Measurements from ENCODE around the gene MAD1L1.

The MAD1L1 gene

DNA sequence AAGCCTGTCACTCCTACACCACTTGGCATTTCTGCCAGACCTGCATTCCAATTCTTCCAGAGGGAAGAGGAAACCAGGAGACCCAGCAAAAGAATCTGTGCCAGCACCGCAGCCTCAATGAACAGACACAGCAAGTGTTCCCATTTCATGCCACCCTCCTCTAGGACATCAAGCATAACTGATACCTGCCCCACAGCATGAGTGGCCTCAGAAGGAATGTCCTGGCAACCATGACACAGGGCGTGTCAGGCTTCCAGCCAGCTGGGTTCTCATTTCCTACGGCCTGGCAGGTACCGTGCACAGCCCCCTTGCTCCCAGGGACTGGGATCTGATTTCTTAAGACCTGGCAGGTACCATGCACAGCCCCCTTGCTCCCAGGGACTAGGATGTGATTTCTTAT, 7.8 kb downstream of the MAD1L1 start:
- no peaks in the 10 kb centered on the region for H4K20me1 ChIP-seq (ENCODE audit: low read depth, low read length)
- H2AFZ ChIP-seq (ENCODE audit: low read depth, low read length, severe bottlenecking): no peak overlapping the region
- no peaks in the 10 kb centered on the region for H3F3A ChIP-seq (ENCODE audit: insufficient read depth)
- no peak overlapping the region for H3K4me3 ChIP-seq (ENCODE audit: insufficient read depth, low read length, poor library complexity, severe bottlenecking)
- no peaks in the 10 kb centered on the region for H3K9me2 ChIP-seq (replicated peaks; ENCODE audit: insufficient read depth, low read length)
- TF ChIP-seq, protein P1, sequence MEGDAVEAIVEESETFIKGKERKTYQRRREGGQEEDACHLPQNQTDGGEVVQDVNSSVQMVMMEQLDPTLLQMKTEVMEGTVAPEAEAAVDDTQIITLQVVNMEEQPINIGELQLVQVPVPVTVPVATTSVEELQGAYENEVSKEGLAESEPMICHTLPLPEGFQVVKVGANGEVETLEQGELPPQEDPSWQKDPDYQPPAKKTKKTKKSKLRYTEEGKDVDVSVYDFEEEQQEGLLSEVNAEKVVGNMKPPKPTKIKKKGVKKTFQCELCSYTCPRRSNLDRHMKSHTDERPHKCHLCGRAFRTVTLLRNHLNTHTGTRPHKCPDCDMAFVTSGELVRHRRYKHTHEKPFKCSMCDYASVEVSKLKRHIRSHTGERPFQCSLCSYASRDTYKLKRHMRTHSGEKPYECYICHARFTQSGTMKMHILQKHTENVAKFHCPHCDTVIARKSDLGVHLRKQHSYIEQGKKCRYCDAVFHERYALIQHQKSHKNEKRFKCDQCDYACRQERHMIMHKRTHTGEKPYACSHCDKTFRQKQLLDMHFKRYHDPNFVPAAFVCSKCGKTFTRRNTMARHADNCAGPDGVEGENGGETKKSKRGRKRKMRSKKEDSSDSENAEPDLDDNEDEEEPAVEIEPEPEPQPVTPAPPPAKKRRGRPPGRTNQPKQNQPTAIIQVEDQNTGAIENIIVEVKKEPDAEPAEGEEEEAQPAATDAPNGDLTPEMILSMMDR (IDR thresholded peaks at IDR 0.05; ENCODE audit: insufficient read depth, low read length, poor library complexity, severe bottlenecking): no peak
- TF ChIP-seq EZH2phosphoT487 (conservative IDR thresholded peaks at IDR 0.05; ENCODE audit: low read length): no peak
- H3K9ac ChIP-seq (ENCODE audit: low read length): no peak overlapping the region
- no peaks in the 10 kb centered on the region for H3K27me3 ChIP-seq (ENCODE audit: low read length)
- H3K27ac ChIP-seq (ENCODE audit: low read depth, low read length): no peak overlapping the region
- no peaks in the 10 kb centered on the region for H3K36me3 ChIP-seq (ENCODE audit: low read length)
- no peak overlapping the region for H3K4me2 ChIP-seq (ENCODE audit: low read depth, low read length, poor library complexity, severe bottlenecking)
- H3K79me2 ChIP-seq (ENCODE audit: insufficient read depth, low read length): peaks cover 43% of the 10 kb centered on the region
- no peaks in the 10 kb centered on the region for H3K9me3 ChIP-seq (ENCODE audit: insufficient read depth, low read length)

DNA sequence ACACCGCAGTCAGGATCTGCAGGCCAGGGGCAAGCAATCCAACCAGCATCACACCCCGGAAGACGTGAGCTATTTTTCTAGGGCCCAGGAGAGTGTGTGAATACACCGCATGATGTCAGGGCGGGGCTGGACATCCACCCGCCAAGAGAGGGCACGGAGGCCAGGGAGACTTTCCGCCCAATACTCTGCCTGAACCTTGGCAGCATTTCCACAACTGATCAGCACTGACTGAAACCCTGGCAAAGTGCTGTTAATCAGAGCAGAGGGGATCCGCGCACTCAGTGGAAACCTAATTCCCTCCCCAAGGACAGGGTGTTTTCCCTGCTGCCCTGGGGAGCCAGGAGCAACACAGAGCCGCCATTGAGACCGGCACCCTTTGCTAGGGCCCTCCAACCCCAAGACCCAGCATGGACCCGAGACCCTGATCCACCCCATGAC, 8.2 kb downstream of the MAD1L1 start:
- Histone ChIP-seq H3K4me3 (ENCODE audit: insufficient read depth, low read length, poor library complexity, severe bottlenecking) (no peak overlapping the region), H3K79me2 (ENCODE audit: insufficient read depth, low read length) (peaks cover 38% of the 10 kb centered on the region), H3K9ac (ENCODE audit: low read length) (no peak overlapping the region), H3F3A (ENCODE audit: insufficient read depth) (no peaks in the 10 kb centered on the region), H3K9me3 (ENCODE audit: insufficient read depth, low read length) (no peaks in the 10 kb centered on the region), H3K36me3 (ENCODE audit: low read length) (no peaks in the 10 kb centered on the region), H3K4me2 (ENCODE audit: low read depth, low read length, poor library complexity, severe bottlenecking) (no peak overlapping the region), H3K9me2 (replicated peaks; ENCODE audit: insufficient read depth, low read length) (no peaks in the 10 kb centered on the region), H3K27me3 (ENCODE audit: low read length) (no peaks in the 10 kb centered on the region), H2AFZ (ENCODE audit: low read depth, low read length, severe bottlenecking) (no peak overlapping the region), H4K20me1 (ENCODE audit: low read depth, low read length) (no peaks in the 10 kb centered on the region), H3K27ac (ENCODE audit: low read depth, low read length) (no peak overlapping the region)
- TF ChIP-seq, protein P1 (IDR thresholded peaks at IDR 0.05; ENCODE audit: insufficient read depth, low read length, poor library complexity, severe bottlenecking): no peak
- no peak for TF ChIP-seq EZH2phosphoT487 (conservative IDR thresholded peaks at IDR 0.05; ENCODE audit: low read length)

DNA sequence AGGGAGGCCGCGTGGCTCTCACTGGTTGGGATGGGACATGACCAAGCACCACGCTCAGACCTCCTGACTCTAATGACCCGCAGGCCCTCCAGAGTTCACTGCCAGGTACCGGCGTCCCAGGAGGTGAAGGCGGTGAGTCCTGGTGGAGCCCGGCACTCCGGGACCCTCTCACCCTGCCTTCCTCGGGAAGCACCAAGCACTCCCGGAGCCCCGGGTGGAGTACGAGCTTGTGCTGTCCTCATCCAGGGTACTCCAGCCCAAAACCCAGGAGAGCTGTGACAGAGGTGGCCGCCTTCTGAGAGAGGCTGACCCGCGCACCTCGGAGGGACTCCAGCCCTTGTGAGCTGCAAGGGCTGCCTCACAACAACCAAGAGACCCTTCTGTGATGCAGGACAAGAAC, 9.4 kb downstream of the MAD1L1 start:
- TF ChIP-seq, protein P1 (IDR thresholded peaks at IDR 0.05; ENCODE audit: insufficient read depth, low read length, poor library complexity, severe bottlenecking): no peak
- no peak for TF ChIP-seq EZH2phosphoT487 (conservative IDR thresholded peaks at IDR 0.05; ENCODE audit: low read length)
- no peak overlapping the region for H3K27ac ChIP-seq (ENCODE audit: low read depth, low read length)
- no peak overlapping the region for H3K4me3 ChIP-seq (ENCODE audit: insufficient read depth, low read length, poor library complexity, severe bottlenecking)
- no peaks in the 10 kb centered on the region for H3K36me3 ChIP-seq (ENCODE audit: low read length)
- peaks cover 30% of the 10 kb centered on the region for H3K79me2 ChIP-seq (ENCODE audit: insufficient read depth, low read length)
- no peak overlapping the region for H3K9ac ChIP-seq (ENCODE audit: low read length)
- H4K20me1 ChIP-seq (ENCODE audit: low read depth, low read length): no peaks in the 10 kb centered on the region
- H3K4me2 ChIP-seq (ENCODE audit: low read depth, low read length, poor library complexity, severe bottlenecking): no peak overlapping the region
- no peaks in the 10 kb centered on the region for H3F3A ChIP-seq (ENCODE audit: insufficient read depth)
- no peaks in the 10 kb centered on the region for H3K9me3 ChIP-seq (ENCODE audit: insufficient read depth, low read length)
- H3K27me3 ChIP-seq (ENCODE audit: low read length): no peaks in the 10 kb centered on the region
- no peak overlapping the region for H2AFZ ChIP-seq (ENCODE audit: low read depth, low read length, severe bottlenecking)
- no peaks in the 10 kb centered on the region for H3K9me2 ChIP-seq (replicated peaks; ENCODE audit: insufficient read depth, low read length)
